HG03571 (cell line): Measurements from ENCODE around the gene BPIFB4.
"Not testable (repeated sequence)": the region's sequence is repeated elsewhere in the genome, so short reads cannot be mapped to it uniquely, and the experiment has no call there.

Experiments used
- ATAC-seq: cut with Tn5 transposase; IDR thresholded peaks from one replicate; pipeline ENCODE4 v1.9.1; 2021; ENCODE audit not compliant: unreplicated experiment

Gene BPIFB4

GRCh38 chr20:33079259-33079658, at the start of gene BPIFB4:
TSS of gene BPIFB4 (plus strand) at chr20:33079643. CDS start at chr20:33081527, 1,884 bp downstream.
- ATAC-seq = no peak

- no peak for ATAC-seq
Measured at GRCh38 chr20:33030076-33030475, 49.4 kb upstream of the BPIFB4 start.

DNA sequence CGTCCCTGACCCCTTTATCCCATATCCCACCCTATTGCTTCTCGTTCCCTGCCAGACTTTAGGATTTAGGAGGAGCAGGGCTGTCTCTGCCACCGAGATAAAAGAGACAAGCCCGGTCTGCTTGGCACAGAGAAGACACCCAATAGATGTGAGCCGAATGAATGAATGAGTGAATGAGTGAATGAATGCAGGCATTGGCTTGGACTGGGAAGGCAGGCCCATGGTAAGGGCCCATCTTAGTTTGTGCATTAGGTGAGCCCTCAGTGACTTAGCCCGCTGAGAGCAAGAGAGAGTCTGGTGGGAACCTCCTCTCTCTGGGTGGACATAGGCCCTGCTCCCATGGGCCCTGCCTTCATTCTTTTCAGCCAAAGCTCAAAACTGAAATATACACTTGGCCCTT, 48.9 kb upstream of the BPIFB4 start:
- ATAC-seq = no peak

GRCh38 chr20:33031531-33031930, 47.9 kb upstream of the BPIFB4 start, which contains the start of gene BPIFB6:
TSS of gene BPIFB6 (plus strand) at chr20:33031648. CDS start at chr20:33031648, 0 bp downstream.
- no peak for ATAC-seq

DNA sequence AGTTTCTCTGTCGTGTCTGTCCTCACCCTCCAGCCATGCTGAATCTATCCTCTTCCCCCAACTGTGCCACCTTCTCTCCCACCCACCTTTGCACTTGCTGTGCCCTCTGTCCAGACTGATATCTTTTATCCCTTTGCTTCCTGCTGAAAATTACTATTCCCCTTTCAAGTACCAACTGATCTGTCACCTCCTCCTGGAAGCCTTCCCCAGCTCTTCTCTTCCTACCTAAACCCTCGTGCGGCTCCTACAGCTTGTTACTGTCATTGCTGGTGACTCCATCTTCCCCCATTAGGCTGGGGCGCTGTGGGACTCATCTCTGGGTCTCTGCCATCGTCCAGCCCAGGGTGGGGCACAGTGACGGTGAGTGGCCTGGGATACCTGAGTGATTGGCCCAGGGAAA, 46.9 kb upstream of the BPIFB4 start:
- no peak for ATAC-seq

DNA sequence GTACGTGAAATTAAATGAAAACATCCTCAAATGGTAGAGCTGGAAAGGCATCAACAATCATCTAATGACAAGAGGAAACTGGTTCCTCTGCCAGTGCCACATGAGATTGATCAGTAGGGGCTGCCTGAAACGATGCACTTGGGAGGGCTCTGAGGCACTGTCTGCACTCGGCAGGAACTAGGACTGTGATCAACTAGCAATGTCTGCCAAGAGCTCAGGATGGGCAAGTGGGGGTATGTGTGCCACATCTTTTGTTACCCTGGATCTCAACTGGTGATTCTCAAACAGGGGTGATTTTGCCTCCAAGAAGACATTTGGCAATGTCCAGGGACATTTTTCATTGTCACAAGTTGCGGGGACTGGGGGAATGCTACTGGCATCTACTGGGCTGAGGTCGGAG, 46.1 kb upstream of the BPIFB4 start:
- no peak for ATAC-seq

DNA sequence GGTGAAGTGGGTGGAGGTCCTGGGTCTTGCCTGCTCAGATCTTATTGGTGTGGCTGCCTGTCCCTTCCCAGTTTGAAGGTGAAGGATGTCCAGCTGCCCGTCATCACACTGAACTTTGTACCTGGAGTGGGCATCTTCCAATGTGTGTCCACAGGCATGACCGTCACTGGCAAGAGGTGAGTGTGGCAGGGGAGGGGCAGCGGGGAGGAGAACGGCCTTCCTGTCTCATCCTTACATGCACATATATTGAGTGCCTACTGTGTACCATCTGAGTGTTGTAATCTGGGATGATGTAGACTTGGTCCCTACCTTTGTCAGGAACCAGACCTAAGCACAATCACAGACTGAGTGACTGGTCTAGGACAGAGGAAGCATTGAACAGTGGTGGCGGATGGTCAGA, 45.3 kb upstream of the BPIFB4 start:
- ATAC-seq = no peak

GRCh38 chr20:33034901-33035492, 44.4 kb upstream of the BPIFB4 start:
- no peak for ATAC-seq

GRCh38 chr20:33037456-33037855, 42.0 kb upstream of the BPIFB4 start:
- ATAC-seq = no peak

- ATAC-seq = no peak
Measured at GRCh38 chr20:33038243-33038642, 41.2 kb upstream of the BPIFB4 start.

DNA sequence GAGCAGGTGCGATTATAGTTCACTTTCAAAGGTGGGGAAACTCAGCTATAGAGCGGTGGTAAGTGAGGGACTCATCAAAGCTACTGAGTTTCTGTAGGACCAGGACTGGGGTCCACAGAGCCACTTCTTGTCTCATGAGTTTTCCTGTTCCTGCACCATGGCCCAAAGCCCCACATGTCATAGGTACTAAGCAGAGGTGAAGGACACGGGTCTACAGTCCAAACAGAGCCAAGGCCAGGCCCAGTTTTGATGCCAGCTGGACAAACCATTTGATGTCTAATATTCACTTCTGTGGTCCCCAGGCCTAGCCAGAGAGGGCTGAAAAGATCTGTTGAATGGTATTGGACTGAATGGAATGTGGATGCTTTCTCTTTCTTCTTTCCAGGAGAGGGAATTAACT, 37.0 kb upstream of the BPIFB4 start:
- ATAC-seq = no peak

GRCh38 chr20:33042983-33043730, 36.3 kb upstream of the BPIFB4 start:
- no peak for ATAC-seq

DNA sequence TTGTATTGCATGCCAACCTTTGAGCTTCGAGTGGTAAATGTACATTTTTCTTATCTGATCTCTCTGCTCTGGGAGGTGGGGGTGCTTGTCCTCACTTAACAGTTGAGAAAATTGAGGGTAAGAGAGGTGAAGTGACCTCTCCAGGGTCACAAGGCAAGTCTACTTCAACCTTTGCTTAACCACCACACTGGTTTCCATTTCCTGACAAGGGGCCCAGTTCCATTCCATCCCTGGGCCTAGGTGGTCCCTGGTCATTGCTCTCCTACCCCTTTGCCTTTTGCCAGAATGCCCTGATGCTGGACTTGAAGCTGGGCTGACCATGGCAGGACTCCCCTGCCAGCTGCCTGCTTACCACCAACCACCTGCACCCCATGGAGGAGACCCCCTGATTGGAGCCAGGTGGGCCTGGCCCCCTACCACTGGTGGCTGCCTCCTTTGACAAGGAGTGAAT, 35.7 kb upstream of the BPIFB4 start:
- ATAC-seq = no peak

DNA sequence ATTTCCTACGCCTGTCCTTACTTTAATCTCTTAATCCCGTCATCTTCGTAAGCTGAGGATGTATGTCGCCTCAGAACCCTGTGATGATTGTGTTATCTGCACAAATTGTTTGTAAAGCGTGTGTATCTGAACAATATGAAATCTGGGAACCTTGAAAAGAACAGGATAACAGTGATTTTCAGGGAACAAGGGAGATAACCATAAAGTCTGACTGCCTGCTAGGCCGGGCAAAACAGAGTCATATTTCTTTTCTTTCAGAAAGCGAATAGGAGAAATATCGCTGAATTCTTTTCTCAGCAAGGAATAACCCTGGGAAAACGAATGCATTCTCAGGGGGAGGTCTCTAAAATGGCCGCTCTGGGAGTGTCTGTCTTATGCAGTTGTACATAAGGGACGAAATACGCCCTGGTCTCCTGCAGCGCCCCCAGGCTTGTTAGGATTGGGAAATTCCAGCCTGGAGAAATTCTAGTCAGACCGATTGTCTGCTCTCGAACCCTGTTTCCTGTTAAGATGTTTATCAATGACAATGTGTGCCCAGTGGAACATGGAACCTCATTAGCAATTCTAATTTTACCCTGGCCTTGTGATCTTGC, 34.2 kb upstream of the BPIFB4 start:
- not testable (repeated sequence) for ATAC-seq

DNA sequence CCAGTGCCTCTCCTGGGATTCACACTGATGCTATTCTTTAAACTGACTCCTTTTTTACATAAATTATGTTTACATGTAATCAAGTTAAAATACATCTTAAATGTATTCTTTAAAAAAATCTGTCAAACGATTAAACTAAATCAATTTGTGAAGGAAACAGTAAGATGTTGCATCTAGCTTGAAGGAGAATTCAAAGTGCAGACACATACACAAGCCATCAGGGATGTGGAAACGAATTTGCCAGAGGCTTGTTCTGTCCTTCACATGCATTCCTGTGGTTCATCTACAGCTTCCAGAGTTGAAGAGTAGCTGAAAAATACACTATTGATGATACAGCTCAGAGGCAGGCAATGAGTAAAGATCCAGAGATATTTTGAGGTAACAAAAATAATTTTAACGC, 33.0 kb upstream of the BPIFB4 start:
- ATAC-seq = no peak

DNA sequence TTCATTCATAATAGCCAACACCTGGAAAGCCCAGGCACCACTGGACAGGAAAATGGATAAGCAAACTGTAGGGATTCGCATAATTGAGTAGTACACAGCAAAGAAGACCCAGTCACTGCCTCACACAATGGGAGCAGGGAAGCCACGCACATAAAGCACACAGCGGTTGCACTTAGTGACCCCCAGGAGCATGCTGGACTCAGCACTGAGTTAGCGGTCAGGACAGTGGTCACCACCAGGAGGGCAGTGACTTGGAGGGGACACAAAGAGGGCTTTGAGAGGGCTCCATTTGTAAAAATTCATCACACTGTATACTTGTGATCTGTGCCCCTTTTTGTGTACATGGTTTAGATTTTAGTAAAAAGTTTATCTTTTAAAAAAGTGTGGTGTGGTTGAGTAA, 28.1 kb upstream of the BPIFB4 start:
- no peak for ATAC-seq

- no peak for ATAC-seq
Measured at GRCh38 chr20:33053291-33054106, 25.9 kb upstream of the BPIFB4 start, which contains the start of gene BPIFB3. TSS of gene BPIFB3 (plus strand) at chr20:33053903. CDS start at chr20:33055436, 1,533 bp downstream.

DNA sequence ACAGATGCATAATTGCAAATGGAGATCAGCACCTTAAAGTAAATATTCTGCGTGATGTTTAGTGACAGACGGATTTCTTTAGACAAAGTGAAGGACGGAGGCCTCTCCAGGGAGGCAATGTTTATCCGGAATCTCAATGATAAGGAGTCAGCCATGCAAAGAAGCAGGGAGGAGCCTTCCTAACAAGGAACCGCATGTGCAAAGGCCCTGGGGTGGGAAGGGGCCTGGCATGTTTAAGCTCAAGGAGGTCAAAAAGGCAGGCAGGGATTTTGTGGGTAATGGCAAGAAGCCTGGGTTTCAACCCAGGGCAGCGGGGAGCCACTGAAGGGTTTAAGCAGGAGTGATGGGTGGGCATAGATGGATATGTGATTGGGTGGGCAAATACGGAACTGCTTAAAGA, 25.1 kb upstream of the BPIFB4 start:
- no peak for ATAC-seq

DNA sequence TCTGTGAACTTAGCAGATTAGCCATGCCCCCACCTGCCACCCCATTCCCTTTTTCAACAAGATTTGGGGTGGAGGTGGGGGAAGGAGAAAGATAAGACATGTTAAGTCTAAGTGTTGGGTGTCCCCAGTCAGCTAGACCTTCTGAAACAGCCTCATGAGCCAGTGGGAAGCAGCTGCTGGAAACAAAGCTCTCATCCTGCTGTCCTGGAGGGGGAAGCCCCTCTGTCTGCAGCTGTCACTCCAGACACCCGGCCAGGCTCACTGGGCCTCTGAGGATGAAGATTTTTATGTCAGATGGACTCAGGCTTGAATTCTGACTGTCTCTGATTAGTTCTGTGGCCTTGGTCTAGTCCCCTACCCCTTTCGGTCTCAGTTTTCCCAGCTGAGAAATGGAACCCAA, 24.7 kb upstream of the BPIFB4 start:
- no peak for ATAC-seq

- ATAC-seq = no peak
Measured at GRCh38 chr20:33059136-33059535, 20.3 kb upstream of the BPIFB4 start.

GRCh38 chr20:33059741-33060390, 19.6 kb upstream of the BPIFB4 start:
- ATAC-seq = no peak
